Upper lobe of left lung (tissue), 6 donors: ENCODE measurements around the gene DCTN4. TPM values are rescaled to one million over a fixed set of nuclear protein-coding genes. Genes with fewer than 3 reads are reported as not detected.

ENCODE experiments used
- ATAC-seq, 2 donors: fragments of 200-7000 bp; cut with Tn5 transposase; one replicate each; pipeline ENCODE4 v1.9.1; 2022; ENCODE audit warnings: mild to moderate bottlenecking in 2 of 2, moderate library complexity in 2 of 2; ENCODE audit not compliant: low FRiP score in 2 of 2
- DNase-seq, 2 donors: peaks; one replicate each; pipeline ENCODE4 v3.0.0-alpha.2; 2019 to 2020
- H3K27ac ChIP-seq, 4 donors: fragments of 200-600 bp; sonication (generic); one replicate each; pipeline ENCODE4 v1.5.1; 2016 to 2019
- H3K27me3 ChIP-seq, 4 donors: fragments of 200-600 bp; sonication (generic); one replicate each; pipeline ENCODE4 v1.5.1; 2017 to 2019
- H3K36me3 ChIP-seq, 4 donors: fragments of 200-600 bp; sonication (generic); one replicate each; pipeline ENCODE4 v1.5.1; 2016 to 2019
- H3K4me1 ChIP-seq, 4 donors: fragments of 200-600 bp; sonication (generic); one replicate each; pipeline ENCODE4 v1.5.1; 2018 to 2019
- H3K4me3 ChIP-seq, 4 donors: fragments of 200-600 bp; sonication (generic); one replicate each; pipeline ENCODE4 v1.5.1; 2017 to 2019; ENCODE audit warnings: mild to moderate bottlenecking in 2 of 4, moderate library complexity in 1 of 4
- H3K9me3 ChIP-seq, 4 donors: fragments of 200-600 bp; sonication (generic); one replicate each; pipeline ENCODE4 v1.5.1; 2018 to 2019
- EP300 ChIP-seq, 4 donors: sonication (generic); formaldehyde crosslinking; IDR thresholded peaks; one replicate each; pipeline ENCODE4 v1.5.1; 2017; ENCODE audit warnings: antibody characterized with exemption in 4 of 4, control low read depth in 2 of 4
- POLR2A ChIP-seq, 4 donors: fragments of 450-650 bp; IDR thresholded peaks; one replicate each; pipeline ENCODE4 v1.5.1; 2016 to 2017; ENCODE audit warnings: antibody characterized with exemption in 4 of 4, mild to moderate bottlenecking in 2 of 4
- POLR2AphosphoS5 ChIP-seq, 2 donors: sonication (generic); formaldehyde crosslinking; IDR thresholded peaks; one replicate each; pipeline ENCODE4 v1.5.1; 2017; ENCODE audit warnings: antibody characterized with exemption in 2 of 2
- WGBS, 2 donors: methylation state at CpG; one replicate each; pipeline ENCODE4 v1.1.5; 2017 to 2018; 5-methylcytosine and 5-hydroxymethylcytosine counted together
- total RNA-seq, 6 donors: library from RNA; depleted of rRNA in 4 of 6; stranded (reverse); fragments of >200 nt in 4 of 6; gene quantifications; one replicate each; pipeline versions ENCODE4 v1.1.0 to v1.2.1, GENCODE V29; 2016 to 2021
- TF ChIP-seq, protein P1 (sequence below), 6 experiments: fragments of 450-650 bp in 4 of 6; fragments of 200-600 bp in 2 of 6; sonication (generic) in 2 of 6; IDR thresholded peaks; one replicate each; pipeline ENCODE4 v1.5.1; 2016 to 2019; ENCODE audit warnings: antibody characterized with exemption in 6 of 6
- donor health status: DM: no; HTN: no; CAD: no; lungs with moderate emphysema.
- donor health status: DM: no; HTN: yes; CAD: no; lungs with severe emphysema.

Gene DCTN4
- total RNA-seq, 6 donors from 2014 or later: 37.8 to 111 (median 71.4) TPM

GRCh38 chr5:150723845-150724244 lies 35.0 kb downstream of the DCTN4 start:
- ATAC-seq: no peak
- peaks cover 28 to 98% (median 49%) of the 10 kb centered on the region in 4 donors for H3K36me3 ChIP-seq
- no peaks in the 10 kb centered on the region for H3K9me3 ChIP-seq
- H3K27ac ChIP-seq: no peak overlapping the region
- H3K27me3 ChIP-seq: no peaks in the 10 kb centered on the region
- no peak overlapping the region for H3K4me3 ChIP-seq
- TF ChIP-seq, protein P1, sequence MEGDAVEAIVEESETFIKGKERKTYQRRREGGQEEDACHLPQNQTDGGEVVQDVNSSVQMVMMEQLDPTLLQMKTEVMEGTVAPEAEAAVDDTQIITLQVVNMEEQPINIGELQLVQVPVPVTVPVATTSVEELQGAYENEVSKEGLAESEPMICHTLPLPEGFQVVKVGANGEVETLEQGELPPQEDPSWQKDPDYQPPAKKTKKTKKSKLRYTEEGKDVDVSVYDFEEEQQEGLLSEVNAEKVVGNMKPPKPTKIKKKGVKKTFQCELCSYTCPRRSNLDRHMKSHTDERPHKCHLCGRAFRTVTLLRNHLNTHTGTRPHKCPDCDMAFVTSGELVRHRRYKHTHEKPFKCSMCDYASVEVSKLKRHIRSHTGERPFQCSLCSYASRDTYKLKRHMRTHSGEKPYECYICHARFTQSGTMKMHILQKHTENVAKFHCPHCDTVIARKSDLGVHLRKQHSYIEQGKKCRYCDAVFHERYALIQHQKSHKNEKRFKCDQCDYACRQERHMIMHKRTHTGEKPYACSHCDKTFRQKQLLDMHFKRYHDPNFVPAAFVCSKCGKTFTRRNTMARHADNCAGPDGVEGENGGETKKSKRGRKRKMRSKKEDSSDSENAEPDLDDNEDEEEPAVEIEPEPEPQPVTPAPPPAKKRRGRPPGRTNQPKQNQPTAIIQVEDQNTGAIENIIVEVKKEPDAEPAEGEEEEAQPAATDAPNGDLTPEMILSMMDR (IDR thresholded peaks at IDR 0.05): no peak
- TF ChIP-seq POLR2AphosphoS5 (IDR thresholded peaks at IDR 0.05) (no peak), EP300 (IDR thresholded peaks at IDR 0.05) (no peak), POLR2A (IDR thresholded peaks at IDR 0.05) (no peak)
- H3K4me1 ChIP-seq: no peaks in the 10 kb centered on the region
- no peak for DNase-seq
- WGBS, 2 donors: 94 to 97% methylated on average over 2 of the region's 2 CpGs

DNA sequence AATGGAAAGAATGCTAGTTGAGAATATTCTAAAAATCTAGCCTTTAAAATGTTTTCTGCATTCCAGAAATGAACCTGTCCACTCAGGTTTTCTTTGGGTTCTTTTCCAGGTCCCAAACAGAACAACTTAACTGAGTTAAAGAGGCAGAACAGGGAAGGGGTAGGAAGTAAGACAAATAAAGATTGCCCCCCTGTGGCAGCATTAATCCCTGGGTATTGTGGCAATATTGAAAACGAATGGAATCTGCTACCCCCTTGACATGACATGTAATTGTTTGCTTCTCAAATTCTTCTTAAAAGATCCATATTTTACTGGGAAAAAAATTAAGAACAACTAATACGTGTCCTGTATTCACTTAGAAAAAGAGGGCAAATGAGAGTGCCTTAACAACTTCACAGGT lies 48.7 kb downstream of the DCTN4 start:
- WGBS, 2 donors: 61 to 65% methylated on average over 2 of the region's 2 CpGs
- Histone ChIP-seq H3K27ac (no peak overlapping the region), H3K4me1 (no peaks in the 10 kb centered on the region), H3K9me3 (no peaks in the 10 kb centered on the region), H3K36me3 (peaks cover 26 to 73% (median 53%) of the 10 kb centered on the region in 4 donors), H3K27me3 (no peaks in the 10 kb centered on the region), H3K4me3 (no peak overlapping the region)
- ATAC-seq: no peak
- DNase-seq: no peak
- no peak for TF ChIP-seq POLR2A (IDR thresholded peaks at IDR 0.05)
- no peak for TF ChIP-seq POLR2AphosphoS5 (IDR thresholded peaks at IDR 0.05)
- TF ChIP-seq EP300 (IDR thresholded peaks at IDR 0.05): no peak
- TF ChIP-seq, protein P1 (IDR thresholded peaks at IDR 0.05): peak in 2 of 6 experiments; percentile 7 to 13

GRCh38 chr5:150706776-150707390 lies 51.9 kb downstream of the DCTN4 start:
- DNase-seq: no peak
- no peak for ATAC-seq
- peaks cover 10 to 40% (median 25%) of the 10 kb centered on the region in 4 donors for H3K36me3 ChIP-seq

DNA sequence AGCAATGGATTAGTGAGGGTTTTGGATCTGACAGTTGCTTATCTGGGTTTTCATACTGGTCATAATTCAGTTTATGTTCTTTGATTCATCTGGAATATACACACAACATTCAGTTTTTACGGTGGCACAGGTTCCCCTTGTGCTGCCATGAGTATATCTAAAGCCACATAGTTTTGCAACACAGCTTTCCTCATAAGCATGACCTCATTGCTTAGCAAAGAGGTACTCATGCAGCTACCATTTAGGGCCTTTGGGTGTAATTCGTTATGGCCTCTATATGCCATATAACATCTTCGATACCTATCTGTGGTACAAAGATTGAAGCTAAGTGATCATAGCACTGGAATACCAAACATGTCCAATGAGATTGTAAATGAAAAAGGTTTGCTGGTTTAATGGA lies 55.1 kb downstream of the DCTN4 start:
- no peak for DNase-seq
- Histone ChIP-seq H3K27ac (no peak overlapping the region), H3K9me3 (no peaks in the 10 kb centered on the region), H3K4me1 (peaks cover 12 to 19% (median 14%) of the 10 kb centered on the region in 4 donors), H3K36me3 (peaks cover 0 to 14% (median 4%) of the 10 kb centered on the region in 4 donors), H3K27me3 (no peaks in the 10 kb centered on the region), H3K4me3 (no peak overlapping the region)
- 69 to 76% methylated on average over 3 of the region's 3 CpGs for WGBS, 2 donors
- no peak for ATAC-seq
- TF ChIP-seq, protein P1 (IDR thresholded peaks at IDR 0.05): no peak
- TF ChIP-seq POLR2A (IDR thresholded peaks at IDR 0.05) (no peak), POLR2AphosphoS5 (IDR thresholded peaks at IDR 0.05) (no peak)

More at GRCh38 chr5:150706776-150707390, 51.9 kb downstream of the DCTN4 start:
- WGBS, 2 donors: 79 to 81% methylated on average over 4 of the region's 4 CpGs
- Histone ChIP-seq H3K4me1 (no peaks in the 10 kb centered on the region), H3K4me3 (no peak overlapping the region), H3K9me3 (no peaks in the 10 kb centered on the region), H3K27ac (no peak overlapping the region), H3K27me3 (no peaks in the 10 kb centered on the region)
- TF ChIP-seq, protein P1 (IDR thresholded peaks at IDR 0.05): no peak
- TF ChIP-seq EP300 (IDR thresholded peaks at IDR 0.05) (no peak), POLR2A (IDR thresholded peaks at IDR 0.05) (no peak), POLR2AphosphoS5 (IDR thresholded peaks at IDR 0.05) (no peak)
